C4-2B (cell line): ENCODE data around the gene GAS2L1.

Experiments
- H3K27ac ChIP-seq: fragments of 450-650 bp; 2 replicates; pipeline ENCODE4 v1.5.1; 2017
- CTCF ChIP-seq: fragments of 450-650 bp; conservative IDR thresholded peaks from 2 replicates; pipeline ENCODE4 v1.5.1; 2017; ENCODE audit warnings: mild to moderate bottlenecking
- ZFX ChIP-seq: fragments of 450-650 bp; IDR thresholded peaks from 2 replicates; pipeline ENCODE4 v1.6.1; 2017

The GAS2L1 gene

DNA sequence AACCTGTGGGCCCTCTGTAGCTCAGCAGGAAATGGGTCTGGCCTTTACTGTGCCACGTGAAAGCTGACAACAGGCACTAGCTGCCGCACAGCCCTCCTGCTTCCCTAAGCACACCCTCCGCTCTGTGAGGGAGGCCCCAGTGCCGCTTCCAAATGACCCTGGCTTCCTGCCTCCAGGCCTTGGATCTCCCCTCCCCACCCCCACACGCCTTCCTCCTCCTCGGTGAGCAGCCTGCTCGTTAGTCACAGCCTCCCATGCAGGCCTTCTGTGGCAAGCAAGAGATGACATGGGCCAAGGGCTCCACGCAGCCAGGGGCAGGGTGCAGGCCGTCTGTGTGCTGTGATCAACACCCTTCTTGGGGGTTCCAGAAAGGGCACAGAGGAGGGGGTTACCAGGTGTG lies 24.3 kb downstream of the GAS2L1 start:
- no peak overlapping the region for H3K27ac ChIP-seq
- TF ChIP-seq CTCF (no peak), ZFX (no peak)

DNA sequence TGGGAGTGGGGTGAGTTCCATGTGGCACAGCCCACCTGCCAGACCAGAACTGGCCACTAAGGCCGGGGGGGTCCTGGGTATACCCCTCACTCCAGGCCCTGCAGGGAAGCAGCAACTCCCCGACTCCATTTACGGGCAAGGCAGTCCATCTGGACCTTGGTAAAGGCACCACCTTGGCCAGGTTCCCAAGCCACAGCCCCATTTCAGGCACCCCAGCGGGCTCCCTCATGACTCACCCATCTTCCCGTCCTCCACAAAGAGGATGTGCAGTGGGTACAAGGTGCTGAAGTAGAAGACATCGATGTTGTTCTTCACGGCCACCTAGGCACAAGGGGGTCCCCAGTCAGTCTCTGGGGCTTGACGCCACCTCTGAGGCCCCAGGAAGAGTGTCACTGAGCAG lies 24.8 kb downstream of the GAS2L1 start:
- no peak overlapping the region for H3K27ac ChIP-seq
- TF ChIP-seq CTCF (no peak), ZFX (no peak)

DNA sequence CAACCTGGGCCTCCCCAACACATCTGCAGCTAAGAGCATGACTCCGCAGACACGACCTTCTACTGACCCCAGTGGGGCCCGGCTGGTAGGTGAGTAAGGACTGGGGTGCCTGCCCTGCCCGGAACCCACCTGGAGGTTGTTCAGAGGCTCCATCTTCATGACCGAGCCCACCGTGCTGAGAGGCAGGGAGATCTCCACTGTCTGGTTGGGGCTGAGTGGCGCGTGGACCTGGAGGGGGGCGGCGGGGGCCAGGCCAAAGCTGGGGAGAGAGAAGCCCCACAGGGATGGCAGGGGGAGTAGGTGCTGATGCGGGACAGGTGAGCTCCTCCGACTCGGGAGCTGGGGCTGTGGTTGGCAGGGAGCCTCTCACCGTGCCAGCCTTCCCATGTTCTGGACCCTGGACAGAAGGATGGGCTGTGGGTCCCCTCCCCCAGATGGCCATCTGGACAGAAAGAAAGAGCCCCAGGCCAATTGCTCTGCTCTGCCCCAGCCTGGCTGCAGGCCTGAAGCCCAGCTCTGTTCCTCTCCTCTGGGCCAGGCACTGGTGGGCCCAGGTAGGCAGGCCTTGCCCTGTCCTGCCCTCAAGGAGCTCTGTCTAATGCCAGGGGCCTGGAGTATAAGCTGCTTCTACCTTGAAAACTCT lies 25.3 kb downstream of the GAS2L1 start:
- TF ChIP-seq CTCF = no peak
- no peak for TF ChIP-seq ZFX
- no peak overlapping the region for H3K27ac ChIP-seq

- no peak overlapping the region for H3K27ac ChIP-seq
- no peak for TF ChIP-seq ZFX
- no peak for TF ChIP-seq CTCF
These were observed 26.5 kb downstream of the GAS2L1 start for GRCh38 chr22:29332886-29333496.

DNA sequence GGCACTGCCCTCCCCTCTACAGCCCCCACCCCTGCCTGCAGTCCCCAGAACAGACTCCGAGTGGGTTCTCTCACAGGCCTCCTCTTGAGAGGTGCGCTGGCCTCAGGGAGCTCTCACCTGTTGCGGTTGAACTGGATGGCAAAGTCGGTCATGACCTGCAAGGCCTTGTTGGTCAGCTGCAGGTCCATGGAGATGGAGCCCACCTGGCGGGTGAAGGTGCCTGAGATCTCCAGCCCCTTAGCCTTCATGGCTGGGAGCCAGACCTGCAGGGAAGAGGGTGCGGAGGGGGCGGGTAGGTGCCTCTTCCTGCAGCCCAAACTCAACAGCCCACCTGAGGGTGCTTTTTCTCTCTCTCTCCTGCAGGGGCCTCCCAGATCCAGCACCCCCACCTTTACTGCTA lies 27.7 kb downstream of the GAS2L1 start:
- H3K27ac ChIP-seq = peak overlapping the region; percentile 88
- no peak for TF ChIP-seq ZFX
- TF ChIP-seq CTCF = no peak

DNA sequence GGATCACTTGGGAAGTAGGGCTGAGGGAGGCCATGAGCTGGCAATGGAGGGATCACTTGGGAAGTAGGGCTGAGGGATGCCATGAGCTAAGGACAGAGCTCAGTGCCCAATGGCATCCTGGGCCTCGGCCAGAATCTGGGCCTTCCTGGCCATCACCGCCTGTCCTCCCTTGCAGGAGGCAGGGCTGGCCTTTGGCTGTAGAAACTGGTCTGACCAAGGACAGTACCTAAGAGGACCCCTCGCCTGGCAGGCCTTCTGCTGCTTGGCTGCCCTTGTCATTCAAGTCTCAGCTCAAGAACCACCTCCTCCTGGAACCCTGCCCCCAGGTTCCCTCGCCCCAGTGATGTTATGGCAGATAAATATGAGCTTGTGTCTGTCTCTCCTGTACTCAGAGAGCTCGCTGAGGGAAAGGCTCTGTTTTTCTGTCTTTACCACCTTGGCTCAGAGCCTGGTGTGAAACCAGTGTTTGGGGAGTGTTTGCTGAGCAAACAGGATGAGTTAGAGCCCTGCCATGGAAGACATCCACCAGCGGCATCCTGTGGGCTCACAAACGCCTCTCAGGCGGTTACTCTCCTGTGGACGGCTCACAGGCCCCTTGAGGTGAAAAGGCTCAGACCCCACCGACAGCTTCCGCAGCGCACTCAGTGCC lies 28.4 kb downstream of the GAS2L1 start:
- TF ChIP-seq ZFX = no peak
- TF ChIP-seq CTCF = no peak
- peak overlapping the region; percentile 88 for H3K27ac ChIP-seq

DNA sequence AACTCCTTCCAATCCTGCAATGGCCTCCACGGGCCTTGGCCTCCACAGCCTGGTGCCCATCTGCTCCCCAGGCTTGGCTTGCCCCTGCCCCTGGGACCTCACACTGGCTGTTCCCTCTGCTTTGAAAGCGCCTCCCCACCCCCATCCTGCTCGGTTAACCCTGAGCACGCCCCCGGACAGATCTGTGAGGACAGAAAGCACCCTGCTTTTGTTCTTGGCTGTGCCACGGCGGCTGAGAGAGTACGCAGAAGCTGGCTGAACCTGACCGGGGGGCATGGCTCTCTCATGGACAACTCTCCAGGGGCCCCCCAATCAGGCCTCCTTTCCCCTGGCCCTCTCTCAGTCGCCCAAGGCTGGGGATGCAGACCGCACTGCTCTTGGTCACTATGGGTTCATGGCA lies 29.2 kb downstream of the GAS2L1 start:
- H3K27ac ChIP-seq = peak overlapping the region; percentile 88
- no peak for TF ChIP-seq ZFX
- no peak for TF ChIP-seq CTCF
